Smooth muscle cell (in vitro differentiated cells): ENCODE measurements around the gene NUDT2. TPM values are rescaled to one million over a fixed set of nuclear protein-coding genes. Genes with fewer than 3 reads are reported as not detected.

Source experiments
- DNase-seq: peaks from one replicate; lab custom pipeline; 2025; ENCODE audit not compliant: unreplicated experiment; lab: John Stamatoyannopoulos, UW
- H2AFZ ChIP-seq: fragments of 200-600 bp; sonication (generic); 2 replicates; pipeline ENCODE4 v1.6.0; 2016; ENCODE audit warnings: antibody characterized with exemption, low read depth, mild to moderate bottlenecking
- H3F3A ChIP-seq: fragments of 200-600 bp; sonication (generic); 2 replicates; pipeline ENCODE4 v1.6.0; 2017; ENCODE audit warnings: antibody characterized with exemption, low read depth
- H3K27ac ChIP-seq: fragments of 200-600 bp; sonication (generic); 2 replicates; pipeline ENCODE4 v1.5.1; 2016; ENCODE audit warnings: low read depth, mild to moderate bottlenecking
- H3K27me3 ChIP-seq: fragments of 200-600 bp; sonication (generic); 2 replicates; pipeline ENCODE4 v1.6.1; 2016; ENCODE audit warnings: low read depth, mild to moderate bottlenecking
- H3K36me3 ChIP-seq: fragments of 200-600 bp; sonication (generic); 2 replicates; pipeline ENCODE4 v1.5.1; 2016; ENCODE audit warnings: low read depth
- H3K4me1 ChIP-seq: fragments of 200-600 bp; sonication (generic); 2 replicates; pipeline ENCODE4 v1.5.1; 2016; ENCODE audit warnings: low read depth
- H3K4me2 ChIP-seq: fragments of 200-600 bp; sonication (generic); 2 replicates; pipeline ENCODE4 v1.6.0; 2016; ENCODE audit warnings: mild to moderate bottlenecking
- H3K4me3 ChIP-seq: fragments of 200-600 bp; sonication (generic); 2 replicates; pipeline ENCODE4 v1.5.1; 2016; ENCODE audit warnings: mild to moderate bottlenecking
- H3K79me2 ChIP-seq: fragments of 200-600 bp; sonication (generic); 2 replicates; pipeline ENCODE4 v1.6.0; 2016; ENCODE audit warnings: low read depth, mild to moderate bottlenecking
- H3K9ac ChIP-seq: fragments of 200-600 bp; sonication (generic); 2 replicates; pipeline ENCODE4 v1.6.0; 2016; ENCODE audit warnings: low read depth
- H3K9me3 ChIP-seq: fragments of 200-600 bp; sonication (generic); replicated peaks from 2 replicates; pipeline ENCODE4 v1.5.1; 2016; ENCODE audit warnings: low read depth
- H4K20me1 ChIP-seq: fragments of 200-600 bp; sonication (generic); 2 replicates; pipeline ENCODE4 v1.6.0; 2016; ENCODE audit warnings: low read depth
- WGBS: methylation state at CpG from one replicate; pipeline ENCODE4 v1.1.7; 2016; ENCODE audit warnings: low lambda C conversion rate; 5-methylcytosine and 5-hydroxymethylcytosine counted together
- polyA plus RNA-seq: library from polyadenylated mRNA; unstranded; fragments of >200 nt; fragmentation: Nextera tagmentation; extraction: Ambion mirVana; gene quantifications from 2 replicates; pipeline ENCODE4 v1.2.1, GENCODE V29; 2016
- total RNA-seq: library from RNA; depleted of rRNA; stranded (reverse); fragments of >200 nt; gene quantifications from 2 replicates; pipeline ENCODE4 v1.2.3, GENCODE V29; 2014
- TF ChIP-seq, protein P1 (sequence below): fragments of 200-600 bp; sonication (generic); IDR thresholded peaks from 2 replicates; pipeline ENCODE4 v1.5.1; 2017; ENCODE audit warnings: borderline replicate concordance, mild to moderate bottlenecking, antibody characterized with exemption; ENCODE audit not compliant: insufficient read depth, poor library complexity, severe bottlenecking

NUDT2 gene
- total and polyA plus RNA-seq, 2 experiments from 2014 or later, result 28.1 to 36.1 TPM

DNA sequence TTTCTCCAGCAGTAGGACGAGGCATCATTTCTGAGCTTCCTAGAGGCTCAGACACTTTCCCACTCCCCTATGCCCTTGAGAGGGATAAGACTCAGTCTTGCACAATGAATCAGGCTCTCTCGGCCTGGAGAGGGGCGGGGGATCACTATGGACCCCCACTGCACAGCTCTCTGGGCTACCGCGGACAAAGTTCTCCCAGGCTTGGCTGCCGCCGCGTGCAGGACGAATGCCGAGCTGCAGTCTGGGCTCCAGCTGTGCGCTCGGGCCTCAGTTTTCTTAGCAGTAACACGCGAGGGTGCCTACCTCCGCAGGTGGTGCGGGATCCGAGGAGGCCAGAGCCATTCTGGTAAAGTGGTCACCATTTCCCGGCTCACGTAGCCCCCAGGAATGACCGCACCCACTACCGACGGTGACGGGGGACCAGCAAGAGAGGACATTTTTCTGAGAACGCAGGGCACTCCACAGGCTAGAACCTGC is 50.7 kb downstream of the NUDT2 start:
- 7% methylated on average over 24 of the region's 24 CpGs for WGBS
- no peaks in the 10 kb centered on the region for H3F3A ChIP-seq
- no peaks in the 10 kb centered on the region for H3K36me3 ChIP-seq
- peak overlapping the region; percentile 50 for H3K4me3 ChIP-seq
- TF ChIP-seq, protein P1, sequence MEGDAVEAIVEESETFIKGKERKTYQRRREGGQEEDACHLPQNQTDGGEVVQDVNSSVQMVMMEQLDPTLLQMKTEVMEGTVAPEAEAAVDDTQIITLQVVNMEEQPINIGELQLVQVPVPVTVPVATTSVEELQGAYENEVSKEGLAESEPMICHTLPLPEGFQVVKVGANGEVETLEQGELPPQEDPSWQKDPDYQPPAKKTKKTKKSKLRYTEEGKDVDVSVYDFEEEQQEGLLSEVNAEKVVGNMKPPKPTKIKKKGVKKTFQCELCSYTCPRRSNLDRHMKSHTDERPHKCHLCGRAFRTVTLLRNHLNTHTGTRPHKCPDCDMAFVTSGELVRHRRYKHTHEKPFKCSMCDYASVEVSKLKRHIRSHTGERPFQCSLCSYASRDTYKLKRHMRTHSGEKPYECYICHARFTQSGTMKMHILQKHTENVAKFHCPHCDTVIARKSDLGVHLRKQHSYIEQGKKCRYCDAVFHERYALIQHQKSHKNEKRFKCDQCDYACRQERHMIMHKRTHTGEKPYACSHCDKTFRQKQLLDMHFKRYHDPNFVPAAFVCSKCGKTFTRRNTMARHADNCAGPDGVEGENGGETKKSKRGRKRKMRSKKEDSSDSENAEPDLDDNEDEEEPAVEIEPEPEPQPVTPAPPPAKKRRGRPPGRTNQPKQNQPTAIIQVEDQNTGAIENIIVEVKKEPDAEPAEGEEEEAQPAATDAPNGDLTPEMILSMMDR, result no peak
- no peak overlapping the region for H2AFZ ChIP-seq
- H3K4me2 ChIP-seq, result peak overlapping the region; percentile 84
- DNase-seq, result no peak
- H3K27me3 ChIP-seq, result peaks cover 11% of the 10 kb centered on the region
- H3K9ac ChIP-seq, result no peak overlapping the region
- H3K4me1 ChIP-seq, result no peaks in the 10 kb centered on the region
- H3K79me2 ChIP-seq, result no peaks in the 10 kb centered on the region
- no peak overlapping the region for H3K27ac ChIP-seq
- no peaks in the 10 kb centered on the region for H4K20me1 ChIP-seq
- no peaks in the 10 kb centered on the region for H3K9me3 ChIP-seq

DNA sequence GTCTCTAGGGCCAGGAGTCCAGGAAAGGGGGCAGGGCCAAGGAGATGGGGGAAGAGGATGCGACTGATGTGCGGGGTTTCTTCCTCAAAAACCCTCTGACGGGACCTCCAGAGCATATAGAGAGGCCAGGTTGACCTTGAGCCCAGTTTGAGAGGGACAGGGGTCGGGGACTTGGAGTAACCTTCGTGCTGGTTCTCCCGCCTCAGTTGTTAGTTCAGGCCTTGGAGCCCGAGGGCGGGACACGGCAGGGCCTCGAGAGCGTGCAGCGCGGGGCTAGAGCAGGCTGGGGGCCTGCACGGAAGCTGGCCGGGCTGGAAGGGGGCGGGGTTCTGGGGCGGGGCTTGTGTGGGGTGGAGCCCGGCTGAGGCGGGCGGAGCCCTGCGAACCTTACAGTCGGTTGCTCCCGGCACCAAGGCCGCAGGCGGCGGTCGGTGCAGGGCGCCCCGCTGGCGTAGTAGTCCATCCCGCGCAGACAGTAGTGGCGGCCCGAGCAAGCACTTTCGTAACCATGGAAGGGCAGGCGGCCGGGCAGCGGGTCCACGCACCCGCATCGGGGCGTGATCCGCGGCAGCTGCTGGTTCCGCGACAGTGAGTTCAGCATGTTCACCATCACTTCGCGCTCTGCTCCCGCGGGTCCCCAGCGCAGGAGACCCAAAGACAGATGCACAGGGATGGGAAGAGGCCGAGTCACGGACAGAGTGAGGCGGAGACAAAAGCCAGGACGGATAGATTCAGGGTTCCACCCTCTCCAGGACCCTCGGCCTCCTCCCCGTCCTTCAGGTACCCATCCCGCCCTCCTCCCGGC is 51.3 kb downstream of the NUDT2 start:
- Histone ChIP-seq H3K27me3 (peaks cover 11% of the 10 kb centered on the region), H3K27ac (no peak overlapping the region), H4K20me1 (no peaks in the 10 kb centered on the region), H3K4me1 (no peaks in the 10 kb centered on the region), H3K36me3 (no peaks in the 10 kb centered on the region), H3K9ac (no peak overlapping the region), H3F3A (no peaks in the 10 kb centered on the region), H3K79me2 (no peaks in the 10 kb centered on the region), H3K4me3 (peak overlapping the region; percentile 50), H2AFZ (peak overlapping the region; percentile 79), H3K4me2 (peak overlapping the region; percentile 84), H3K9me3 (no peaks in the 10 kb centered on the region)
- 2% methylated on average over 28 of the region's 59 CpGs for WGBS
- TF ChIP-seq, protein P1, result no peak
- peak; percentile 70 for DNase-seq

DNA sequence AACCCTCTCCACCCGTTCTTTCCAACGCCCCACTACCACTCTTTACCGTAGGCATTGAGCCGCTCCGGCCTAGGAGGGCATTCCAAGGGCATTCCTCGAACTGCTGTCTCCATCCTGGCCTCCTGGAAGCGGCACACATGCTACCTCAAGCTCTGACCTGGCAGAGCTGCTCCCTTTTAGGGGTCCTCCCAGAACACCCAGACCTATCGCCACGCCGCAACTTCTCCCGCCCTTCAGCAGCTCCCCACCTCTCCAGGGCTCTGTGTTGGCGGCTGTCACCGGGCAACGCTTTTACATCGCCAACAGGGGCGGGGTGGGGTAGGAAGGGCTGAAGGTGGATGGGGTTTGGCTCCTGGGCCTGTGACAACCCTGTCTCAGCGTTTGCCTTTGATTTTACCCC is 52.0 kb downstream of the NUDT2 start:
- 31% methylated on average over 17 of the region's 17 CpGs for WGBS
- TF ChIP-seq, protein P1, result no peak
- no peaks in the 10 kb centered on the region for H3K4me1 ChIP-seq

More for the DNA sequence above, 52.0 kb downstream of the NUDT2 start:
- Histone ChIP-seq H3K9ac (no peak overlapping the region), H3K27me3 (peaks cover 11% of the 10 kb centered on the region), H3K4me2 (peak overlapping the region; percentile 84), H3K36me3 (no peaks in the 10 kb centered on the region), H3K9me3 (no peaks in the 10 kb centered on the region), H3F3A (no peaks in the 10 kb centered on the region), H3K79me2 (no peaks in the 10 kb centered on the region), H3K4me3 (peak overlapping the region; percentile 50), H2AFZ (peak overlapping the region; percentile 79), H4K20me1 (no peaks in the 10 kb centered on the region), H3K27ac (no peak overlapping the region)
- DNase-seq, result no peak
